Measurements from ENCODE around the gene ACVRL1.

The ACVRL1 gene

DNA sequence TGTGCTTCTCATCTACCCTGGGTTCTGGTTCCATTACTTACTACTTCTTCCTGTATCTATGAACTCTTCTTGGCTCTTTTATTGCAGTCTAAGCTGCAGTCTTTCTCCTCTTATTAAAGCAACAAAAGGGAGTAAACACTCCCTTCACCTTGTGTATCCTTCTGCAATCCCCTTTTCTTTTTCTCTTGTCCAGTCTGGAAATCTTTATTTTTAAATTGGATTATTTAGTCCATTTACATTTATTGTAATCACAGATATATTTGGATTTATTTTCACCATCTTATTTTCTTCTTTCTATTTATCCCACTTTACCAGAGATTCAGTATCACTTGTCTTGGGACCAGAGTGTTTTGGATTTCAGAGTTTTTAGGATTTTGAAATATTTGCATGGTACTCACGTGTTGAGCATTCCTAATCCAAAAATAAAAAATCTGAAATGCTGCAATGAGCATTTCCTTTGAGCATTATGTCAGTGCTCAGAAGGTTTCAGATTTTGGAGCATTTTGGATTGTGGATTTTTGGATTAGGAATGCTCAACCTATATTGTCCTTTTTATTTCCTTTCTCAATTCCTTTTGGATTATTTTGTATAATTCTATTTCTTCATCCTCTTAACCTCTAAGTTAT, 37.4 kb downstream of the ACVRL1 start:
- no peak for DNase-seq

DNA sequence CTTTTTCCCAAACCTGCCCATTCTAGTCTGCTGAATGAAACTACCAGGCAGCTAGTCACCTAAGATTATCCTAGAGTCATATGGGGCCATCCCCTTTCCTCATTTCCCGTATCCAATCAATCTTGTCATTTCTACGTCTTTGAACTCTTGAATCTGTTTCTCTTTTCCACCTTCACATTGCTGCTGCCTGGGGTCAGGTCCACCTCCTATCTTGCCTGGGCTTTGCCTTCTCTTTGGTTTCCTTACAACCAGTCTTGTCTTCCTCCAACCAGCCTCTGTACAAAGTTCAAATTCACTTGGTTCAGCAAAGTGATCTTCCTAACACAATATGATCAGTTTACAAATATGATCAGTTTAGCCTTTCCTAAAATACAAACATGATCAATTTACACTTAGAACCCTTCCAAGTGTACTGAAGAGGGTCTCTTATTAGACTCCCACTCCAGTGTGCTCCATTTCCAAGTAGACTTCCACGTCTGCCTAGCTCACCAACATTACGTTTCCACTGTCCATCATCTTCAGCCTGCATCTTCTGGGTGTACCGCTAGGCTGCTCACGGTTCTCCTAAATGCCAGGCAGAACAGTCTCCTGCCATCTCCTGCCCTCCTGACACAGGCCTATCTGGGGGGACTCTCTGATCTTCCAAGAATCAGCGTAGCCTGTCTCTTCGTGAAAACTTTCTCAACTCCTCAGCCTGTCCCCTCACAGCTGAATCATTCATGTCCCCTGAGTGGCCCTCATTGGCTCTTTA, 40.1 kb downstream of the ACVRL1 start:
- no peak for DNase-seq

DNA sequence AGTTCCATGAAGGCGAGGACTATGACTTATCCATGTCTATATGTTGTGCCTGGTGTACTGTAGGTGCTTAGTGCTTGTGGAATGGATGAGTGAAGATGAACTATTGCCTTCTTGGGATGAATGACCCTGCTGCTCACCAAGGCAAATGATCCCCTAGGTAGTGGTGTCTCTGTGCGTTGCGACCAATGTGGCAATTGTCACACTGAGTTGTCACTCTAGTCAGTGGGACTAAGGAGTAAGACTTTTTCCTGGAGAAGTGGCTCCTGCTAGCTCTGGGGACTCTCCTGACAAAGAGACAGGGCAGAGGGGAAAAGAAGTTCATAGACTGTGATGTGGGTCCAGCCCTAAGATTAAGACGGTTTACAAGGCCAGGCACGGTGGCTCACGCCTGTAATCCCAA, 40.8 kb downstream of the ACVRL1 start:
- no peak for DNase-seq

DNA sequence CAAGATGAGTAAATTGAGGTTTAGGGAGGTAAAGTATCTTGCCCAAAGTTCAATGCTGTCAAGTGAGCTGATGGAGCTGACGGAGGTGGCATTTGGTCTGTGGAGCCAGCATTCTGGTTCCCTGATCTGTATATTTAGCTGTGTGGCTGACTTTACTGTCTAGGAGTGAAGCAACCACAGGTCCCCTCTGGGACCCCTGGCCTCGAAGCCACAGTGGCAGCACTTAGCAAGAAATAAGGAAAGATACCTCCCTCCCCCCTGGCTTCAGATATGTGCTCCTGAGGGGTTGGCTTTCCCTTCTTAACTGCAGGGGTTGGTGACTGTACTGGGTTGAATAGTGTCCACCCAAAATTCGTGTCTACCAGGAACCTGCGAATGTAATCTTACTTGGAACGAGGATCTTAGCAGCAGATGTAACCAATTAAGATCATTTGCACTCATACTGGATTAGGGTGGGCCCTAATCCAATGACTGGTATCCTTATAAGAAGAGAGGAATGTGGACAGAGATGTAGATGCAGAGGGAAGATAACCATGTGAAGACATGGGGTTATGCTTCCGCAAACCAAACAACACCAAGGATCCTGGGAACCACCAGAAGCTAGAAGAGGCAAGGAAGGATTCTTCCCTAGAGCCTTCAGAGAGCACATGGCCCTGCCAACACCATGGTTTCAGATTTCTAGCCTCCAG, 42.2 kb downstream of the ACVRL1 start:
- DNase-seq: no peak

DNA sequence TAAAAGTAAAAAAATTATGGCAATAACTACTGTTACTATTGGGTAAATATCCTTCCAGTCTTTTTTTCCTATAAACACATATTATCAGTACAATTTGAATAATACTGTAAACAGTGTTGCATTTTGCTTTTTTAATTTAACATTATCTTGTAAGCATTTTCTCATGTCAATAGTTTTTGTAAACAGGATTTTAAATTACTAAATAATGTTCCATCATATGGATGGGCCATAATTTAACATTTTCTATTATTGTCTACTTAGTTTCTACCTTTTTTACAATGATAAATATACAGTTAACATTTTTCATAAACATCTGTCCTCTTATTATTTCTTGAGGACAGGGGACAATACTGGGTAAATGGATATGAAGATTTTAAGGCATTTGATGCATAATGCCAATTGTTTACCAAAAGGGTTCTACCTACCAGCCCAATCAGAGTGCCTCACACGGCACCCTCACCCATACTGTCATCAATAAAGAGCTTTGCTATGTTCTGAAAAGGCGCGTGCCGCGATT, 43.4 kb downstream of the ACVRL1 start:
- no peak for DNase-seq

DNA sequence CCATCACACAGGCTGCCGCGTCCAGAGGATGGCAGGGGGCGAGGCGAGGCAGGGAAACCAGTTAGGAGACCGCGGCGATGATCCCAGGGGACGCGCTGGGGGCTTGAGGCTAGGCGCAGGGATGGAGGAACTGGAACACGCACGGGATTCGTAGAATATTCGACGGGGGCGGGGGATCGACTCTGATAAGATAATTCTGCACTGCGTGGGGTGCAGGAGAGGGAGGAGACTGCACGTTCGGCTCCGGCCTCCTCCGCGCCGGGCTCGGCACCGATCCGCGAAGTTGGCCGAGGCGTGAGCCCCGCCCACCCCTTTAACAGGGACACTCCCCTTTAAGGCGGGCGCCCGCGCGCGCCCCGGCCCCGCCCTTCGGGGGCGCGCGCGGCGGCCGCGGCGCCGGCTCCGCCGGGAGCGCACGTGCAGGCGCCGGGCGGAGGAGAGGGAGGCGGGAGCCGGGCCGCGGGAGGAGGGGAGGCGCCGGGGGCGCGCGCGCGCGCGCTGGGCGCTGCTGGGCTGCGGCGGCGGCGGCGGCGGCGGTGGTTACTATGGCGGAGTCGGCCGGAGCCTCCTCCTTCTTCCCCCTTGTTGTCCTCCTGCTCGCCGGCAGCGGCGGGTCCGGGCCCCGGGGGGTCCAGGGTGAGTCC, 44.0 kb downstream of the ACVRL1 start, which contains the start of gene ACVR1B:
TSS of gene ACVR1B (plus strand) at position 501 of the 644 bp plus-strand sequence. CDS start at position 546, 45 bp downstream.
- DNase-seq: peak; percentile 82 to 83

DNA sequence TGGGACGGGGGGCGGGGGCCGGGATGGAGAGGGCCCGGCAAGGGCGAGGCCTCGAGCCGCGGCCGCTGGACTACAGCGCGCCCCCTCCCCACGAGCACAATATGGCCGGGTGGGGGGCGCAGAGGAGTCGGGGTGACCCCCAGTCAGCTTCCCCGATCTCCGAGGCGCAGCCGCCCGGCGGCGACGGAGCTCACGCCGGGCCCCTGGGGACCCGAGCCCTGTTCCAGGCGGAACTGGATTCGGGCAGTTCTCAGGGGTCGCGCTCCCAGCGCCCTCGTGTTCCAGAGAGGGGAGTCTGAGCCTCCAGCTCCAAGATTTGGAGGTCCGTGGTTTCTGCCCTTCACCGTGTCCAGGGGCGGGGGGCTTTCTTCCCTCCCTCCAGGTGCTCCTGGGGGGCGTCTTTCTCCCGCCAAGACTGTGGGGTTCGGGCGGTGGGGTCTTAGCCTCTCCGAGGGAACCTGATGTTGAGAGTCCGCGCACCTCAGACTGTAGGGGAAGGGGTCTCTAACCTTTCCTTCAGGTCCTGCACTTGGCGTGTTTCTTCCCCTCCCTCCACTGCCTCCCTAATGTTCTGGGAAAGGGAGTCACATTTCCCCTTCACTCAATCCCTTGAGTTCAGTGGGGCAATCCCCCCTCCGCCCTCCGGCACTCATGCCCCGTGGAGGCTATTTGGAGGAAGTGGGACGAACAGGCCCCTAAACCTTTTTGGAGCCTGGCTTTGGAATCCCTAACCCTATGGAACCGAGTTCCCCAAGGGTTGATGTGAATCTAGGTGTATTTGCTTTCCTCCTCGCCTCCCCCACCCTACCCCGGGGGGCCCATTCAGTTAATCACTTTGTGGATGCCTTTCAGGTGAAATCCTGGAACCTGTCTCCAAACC, 44.8 kb downstream of the ACVRL1 start:
- no peak for DNase-seq

DNA sequence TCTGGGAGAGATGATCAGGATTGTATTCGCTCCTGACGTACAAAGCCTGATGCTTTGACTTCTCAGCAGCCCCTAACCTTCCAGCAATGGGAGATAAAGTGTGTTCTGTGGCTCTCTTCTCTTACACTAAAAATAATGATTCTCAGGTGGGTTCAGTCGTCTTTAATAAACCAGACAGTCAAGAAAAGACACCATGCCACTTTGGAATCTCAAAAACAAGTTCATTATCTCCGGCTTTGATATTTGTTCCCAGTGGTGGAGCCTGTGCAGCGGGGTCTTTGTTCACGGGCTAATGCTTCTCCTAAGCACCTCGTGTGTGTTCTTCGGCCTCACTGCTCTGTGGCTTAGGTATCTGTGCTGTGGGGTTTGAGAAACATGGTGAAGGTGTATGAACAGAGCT, 45.8 kb downstream of the ACVRL1 start:
- no peak for DNase-seq

DNA sequence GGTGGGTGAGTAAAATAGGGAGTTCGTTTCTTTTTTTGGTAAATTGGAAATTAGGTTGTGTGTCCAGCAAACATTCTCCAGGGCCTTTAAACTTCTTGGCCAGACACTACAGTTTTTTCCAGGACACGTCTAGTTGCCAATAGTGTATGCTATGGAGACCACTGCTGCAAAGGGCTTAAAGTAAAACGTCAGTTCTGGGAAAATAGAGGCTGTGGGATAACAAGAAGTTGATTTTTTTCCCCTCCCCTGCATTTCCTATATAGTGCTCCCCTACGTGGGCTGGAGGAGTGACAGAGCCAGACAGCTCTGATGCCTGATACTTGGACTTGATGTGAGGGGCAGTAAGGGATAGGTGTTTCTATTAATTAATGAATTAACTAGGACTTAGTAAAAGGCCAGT, 46.6 kb downstream of the ACVRL1 start:
- no peak for DNase-seq

DNA sequence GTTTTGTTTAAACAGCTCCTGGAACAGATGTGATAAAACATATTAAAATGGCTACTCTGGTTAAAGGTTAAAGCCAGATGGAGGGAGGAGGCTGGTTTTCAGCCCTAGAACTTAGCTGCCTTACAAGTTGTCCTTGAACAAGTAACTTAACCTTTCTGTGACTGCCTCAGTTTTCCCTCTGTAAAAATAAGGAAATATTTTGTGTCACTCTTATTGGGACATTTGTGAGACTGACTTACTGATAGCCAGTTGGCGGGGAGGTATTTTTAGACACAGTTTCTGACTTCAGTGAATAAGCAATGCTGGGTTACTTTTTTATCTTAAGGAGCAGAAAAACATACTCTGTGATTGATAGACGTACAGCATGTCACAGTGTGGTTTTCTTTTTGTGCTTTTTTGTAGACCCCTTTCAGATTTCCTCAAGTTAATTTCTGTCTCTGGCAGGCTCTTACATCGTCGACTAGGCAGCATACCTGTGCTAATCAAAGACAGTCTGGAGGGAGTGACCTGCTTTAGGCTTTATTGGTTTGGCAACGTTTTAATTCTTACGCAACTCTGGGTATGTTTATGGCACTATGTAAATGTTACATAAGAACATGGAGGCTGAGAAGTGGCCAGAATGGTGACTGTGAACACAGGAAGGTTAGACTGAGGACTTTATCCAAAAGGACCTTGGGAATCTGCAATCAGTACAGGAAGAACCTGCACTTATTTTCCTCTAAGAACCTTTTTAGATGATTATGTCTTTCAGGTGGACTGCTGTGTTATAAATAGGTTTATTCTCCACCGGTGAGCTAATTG, 47.5 kb downstream of the ACVRL1 start:
- no peak for DNase-seq

DNA sequence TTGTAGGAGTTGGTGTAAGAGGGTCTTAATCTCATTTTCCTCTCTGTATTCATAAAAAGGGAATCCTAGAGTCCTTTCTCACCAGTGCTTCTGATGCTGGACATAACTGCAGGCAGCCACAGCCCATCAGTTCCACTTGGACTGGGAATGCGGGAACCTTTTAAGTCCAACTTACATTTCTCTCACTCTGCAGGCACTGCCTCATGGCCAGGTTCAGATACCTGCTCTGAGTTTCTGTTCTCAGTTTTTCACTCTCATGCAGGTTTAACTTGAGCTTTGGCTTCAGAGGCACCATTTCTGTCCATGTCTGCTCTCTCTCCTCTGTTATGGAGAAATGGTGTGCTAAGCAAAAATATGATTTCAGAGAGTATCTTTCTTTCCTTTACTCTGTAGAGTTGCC, 48.4 kb downstream of the ACVRL1 start:
- DNase-seq: no peak

DNA sequence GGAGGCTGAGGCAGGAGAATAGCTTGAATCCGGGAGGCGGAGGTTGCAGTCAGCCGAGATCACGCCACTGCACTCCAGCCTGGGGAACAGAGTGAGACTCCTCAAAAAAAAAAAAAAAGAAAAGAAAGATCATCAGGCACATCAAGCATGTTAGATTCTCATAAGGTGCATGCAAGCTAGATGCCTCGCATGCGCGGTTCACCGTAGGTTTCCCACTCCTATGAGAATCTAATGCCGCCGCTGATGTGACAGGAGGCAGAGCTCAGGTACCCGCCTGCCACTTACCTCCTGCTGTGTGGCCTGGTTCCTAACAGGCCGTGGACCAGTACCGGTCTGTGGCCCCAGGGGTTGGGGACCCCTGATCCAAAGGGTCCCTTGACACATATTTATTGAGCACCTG, 51.2 kb downstream of the ACVRL1 start:
- DNase-seq: no peak

DNA sequence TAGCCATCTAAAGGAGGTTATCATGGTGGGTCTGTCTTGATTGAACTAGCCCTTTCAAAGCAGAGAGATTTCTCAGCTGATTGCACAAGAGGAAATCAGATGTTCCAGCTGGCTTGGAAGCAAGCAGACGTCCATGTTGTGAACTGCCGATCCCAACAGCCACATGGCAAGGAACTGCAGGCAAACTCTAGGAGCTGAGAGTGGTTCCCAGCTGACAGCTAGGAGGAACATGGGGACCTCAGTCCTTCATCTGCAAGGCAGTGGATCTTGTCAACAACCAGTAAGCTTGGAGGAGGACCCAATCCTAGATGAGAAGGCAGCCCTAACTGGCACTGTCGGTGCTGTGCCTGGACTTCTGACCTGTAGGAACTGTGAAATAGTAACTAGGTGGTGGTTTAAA, 51.9 kb downstream of the ACVRL1 start:
- no peak for DNase-seq

DNA sequence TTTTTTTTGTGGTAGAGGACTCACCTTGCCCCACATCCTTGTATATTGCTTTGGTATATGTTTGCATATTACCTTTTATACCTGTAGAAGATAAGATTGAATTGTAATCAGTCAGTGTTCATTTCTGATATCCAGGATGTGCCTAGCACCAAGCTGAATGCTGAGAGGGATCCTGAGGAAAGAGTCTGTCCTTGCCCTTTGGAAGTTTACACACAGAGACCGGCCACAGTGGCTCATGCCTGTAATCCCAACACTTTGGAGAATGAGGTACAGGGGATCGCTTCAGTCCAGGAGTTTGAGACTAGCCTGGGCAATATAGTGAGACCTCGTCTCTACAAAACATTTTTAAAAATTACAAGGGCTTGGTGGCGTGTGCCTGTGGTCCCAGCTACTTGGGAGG, 52.6 kb downstream of the ACVRL1 start:
- no peak for DNase-seq

DNA sequence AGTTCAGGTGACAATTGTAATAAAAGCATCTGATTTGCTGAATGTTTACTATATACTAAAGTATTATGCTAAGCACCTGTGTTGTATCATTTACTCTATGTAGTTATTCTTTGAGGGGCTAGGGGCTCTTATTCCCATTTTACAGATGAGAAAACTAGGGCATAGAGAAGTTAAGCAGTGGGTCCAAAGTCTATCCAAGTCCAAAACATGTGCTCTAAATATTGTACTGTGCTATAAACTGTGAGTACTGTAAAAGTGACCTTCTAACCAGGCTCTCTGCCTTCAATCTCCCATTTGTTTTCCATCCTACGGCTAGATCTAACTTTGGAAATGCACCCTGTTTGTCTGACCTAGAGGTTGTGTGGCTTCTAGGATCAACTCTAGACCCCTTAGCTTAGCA, 53.2 kb downstream of the ACVRL1 start:
- DNase-seq: no peak

DNA sequence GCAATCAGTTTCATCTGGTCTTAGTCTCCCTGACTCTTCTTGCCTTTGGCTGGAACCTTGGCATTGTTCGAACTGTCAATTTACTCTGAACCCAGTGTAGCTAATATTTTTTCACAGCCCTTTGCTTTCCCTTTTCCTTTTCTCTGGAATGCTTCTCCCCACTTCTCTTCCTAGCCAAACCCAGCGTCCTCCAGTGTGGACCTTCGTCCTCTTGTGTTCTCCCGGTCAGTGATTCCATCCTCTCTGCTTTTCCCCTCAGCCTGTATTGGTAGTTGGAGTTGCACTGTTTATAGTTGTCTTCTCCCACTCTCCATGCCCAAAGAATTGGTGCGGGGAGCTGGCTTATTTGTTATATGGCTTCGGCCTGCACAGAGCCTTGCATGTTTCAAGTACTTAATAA, 53.6 kb downstream of the ACVRL1 start:
- DNase-seq: no peak

DNA sequence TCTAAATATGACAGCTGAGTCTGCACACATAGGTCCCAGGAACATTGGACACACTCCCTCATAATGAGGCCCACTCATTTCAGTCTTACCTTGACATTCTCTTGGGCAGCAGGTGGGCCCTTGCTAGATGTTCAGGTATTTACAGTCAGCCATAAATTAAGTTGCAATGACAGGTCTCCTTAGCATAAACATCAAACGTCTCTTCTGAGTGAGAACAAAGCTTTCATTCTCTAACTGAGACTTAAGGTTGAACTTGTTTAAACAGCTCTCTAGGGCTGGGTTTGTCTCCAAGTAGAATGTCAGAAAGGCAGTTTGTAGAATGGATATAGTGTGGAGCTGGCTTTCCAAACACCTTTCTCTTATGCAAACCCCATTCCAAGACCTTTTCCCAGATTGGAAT, 54.5 kb downstream of the ACVRL1 start:
- no peak for DNase-seq

DNA sequence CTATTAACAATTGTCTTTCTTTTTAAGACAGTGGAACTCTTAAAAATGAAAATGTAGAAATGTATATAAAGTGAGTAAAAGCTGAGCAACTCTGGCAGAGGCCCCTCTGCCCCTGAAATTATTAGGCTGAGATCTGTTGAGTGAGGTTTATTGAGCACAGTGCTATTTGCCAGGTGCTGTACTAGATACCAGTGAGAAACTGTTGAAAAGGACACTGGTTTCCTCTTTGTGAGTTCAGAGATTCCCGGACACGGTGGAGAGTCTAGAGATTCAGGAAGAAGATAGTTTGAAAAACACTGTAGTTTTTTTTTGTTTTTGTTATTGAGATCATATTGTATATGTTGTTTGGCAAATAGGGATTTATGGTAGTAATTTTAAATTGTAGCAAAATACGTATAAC, 55.4 kb downstream of the ACVRL1 start:
- DNase-seq: no peak

DNA sequence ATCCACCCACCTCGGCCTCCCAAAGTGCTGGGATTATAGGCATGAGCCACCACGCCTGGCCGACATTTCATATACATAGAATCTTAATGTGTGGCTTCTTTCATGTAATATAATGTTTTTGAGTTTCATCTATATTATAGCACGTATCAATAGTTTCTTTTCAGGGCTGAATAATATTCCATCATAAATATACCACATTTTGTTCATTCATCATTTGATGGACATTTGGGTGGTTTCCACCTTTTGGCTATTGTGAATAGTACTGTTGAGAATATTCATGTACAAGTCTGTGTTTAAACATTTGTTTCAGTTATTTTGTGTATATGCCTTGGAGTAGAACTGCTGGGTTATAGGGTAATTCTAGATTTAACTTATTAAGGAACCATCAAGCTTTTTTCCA, 56.2 kb downstream of the ACVRL1 start:
- no peak for DNase-seq

DNA sequence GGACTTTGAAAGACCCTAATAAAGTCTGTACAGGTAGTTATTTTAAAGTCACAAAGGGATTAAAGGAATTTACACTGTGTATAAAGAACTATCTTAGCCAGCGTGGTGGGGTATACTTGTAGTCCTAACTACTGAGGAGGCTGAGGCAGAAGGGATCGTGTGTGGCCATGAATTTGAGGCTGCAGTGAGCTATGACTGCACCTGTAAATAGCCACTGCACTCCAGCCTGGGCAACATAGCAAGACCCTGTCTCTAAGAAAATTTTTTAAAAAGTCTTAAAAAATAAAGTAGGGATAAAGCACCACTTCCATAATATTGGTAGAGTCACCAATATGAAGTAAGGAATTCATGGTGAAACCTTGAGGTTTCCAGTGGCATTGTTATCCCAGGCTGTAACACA, 62.3 kb downstream of the ACVRL1 start:
- DNase-seq: no peak

DNA sequence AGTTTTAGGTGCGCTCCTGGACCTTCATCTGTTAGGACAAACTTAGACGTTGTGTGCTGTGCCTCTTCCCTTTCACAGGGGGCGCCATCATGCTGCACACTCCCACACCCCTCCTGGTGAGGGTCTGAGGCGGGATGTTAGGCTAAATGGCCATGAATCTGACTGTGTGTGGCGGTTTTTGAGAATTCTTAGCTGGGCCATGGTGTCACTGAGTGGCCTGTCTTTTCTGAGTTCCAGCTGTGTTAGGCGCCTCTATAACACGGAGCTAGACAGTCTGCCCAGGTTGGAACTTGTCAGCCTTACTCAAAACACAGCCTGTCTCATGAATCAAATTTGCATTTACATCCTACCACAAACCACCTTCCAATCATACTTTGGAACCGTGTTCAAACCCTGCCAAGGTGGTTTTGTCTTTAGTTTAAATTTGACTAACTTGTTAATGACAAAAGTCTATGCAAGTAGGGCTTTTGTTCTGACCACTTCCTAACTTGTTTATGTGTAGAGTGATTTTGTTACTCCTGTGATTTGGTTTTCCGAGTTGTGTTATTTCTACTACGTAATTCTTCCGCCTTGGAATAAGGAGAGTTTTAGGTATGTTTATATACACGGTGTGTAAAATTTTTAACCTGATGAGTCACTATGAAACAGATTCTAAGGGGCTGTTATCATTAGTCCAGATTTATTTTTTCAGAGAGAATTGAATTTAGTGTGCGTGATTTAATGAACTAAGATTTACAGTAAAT, 63.8 kb downstream of the ACVRL1 start:
- peak; percentile 24 to 32 for DNase-seq
